Anterior cingulate cortex (tissue), 58 donors: ENCODE measurements around the gene SEPTIN6.

ENCODE experiments used
- DNase-seq, 58 donors: peaks; one replicate each; lab custom pipeline; 2025; lab: John Stamatoyannopoulos, UW

Gene SEPTIN6

DNA sequence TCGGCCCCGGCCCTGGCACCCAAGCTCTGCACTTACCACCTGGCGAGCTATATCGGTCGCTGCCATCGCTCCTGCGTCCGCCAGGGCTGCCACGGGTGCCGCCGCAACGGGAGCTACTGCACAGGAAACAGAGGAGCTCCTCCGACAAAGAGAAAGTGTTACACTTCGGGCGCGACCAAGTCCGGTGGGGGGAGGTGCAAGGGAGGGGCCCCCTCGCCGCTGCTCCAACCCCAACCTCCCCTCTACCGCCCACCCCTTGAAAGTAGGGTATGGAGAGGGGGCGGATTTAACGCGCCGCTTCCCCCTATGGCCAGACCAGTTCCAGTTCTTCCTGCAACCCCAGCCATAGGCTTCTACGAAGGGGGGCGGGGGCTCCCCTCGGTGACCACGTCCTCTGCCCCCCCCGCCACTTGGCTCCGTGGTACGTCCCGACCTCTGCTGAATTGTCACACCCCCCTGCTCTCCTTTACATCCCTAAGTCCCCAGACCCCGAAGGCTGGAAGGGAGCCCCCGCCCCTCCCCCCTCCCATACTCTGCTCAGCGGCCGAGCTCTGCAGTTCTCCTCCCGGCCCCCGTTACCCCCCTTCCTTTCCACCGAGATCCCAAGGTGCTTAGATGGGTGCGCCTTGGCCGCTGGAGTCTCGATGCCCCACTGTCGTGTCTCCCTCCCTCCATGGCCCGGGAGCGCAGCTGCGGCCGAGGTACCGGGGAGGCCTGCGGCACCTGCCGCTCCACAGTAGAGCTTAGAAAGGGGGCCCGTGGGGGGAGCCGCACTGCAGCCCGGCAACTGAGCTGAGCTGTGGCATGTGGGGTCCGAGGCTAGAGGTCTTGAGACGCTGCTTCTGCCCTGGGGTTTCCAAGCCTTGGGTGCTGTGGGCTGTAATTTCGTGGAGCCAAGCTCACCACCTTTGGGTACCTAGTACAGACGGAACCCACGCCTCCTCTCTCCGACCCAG is at the start of gene SEPTIN6:
SEPTIN6 (minus strand) TSS at position 129 of the 956 bp plus-strand sequence; CDS start at position 66, 63 bp downstream.
- DNase-seq: peak in 51 of 58 donors; percentile 1 to 69 (median 26)

DNA sequence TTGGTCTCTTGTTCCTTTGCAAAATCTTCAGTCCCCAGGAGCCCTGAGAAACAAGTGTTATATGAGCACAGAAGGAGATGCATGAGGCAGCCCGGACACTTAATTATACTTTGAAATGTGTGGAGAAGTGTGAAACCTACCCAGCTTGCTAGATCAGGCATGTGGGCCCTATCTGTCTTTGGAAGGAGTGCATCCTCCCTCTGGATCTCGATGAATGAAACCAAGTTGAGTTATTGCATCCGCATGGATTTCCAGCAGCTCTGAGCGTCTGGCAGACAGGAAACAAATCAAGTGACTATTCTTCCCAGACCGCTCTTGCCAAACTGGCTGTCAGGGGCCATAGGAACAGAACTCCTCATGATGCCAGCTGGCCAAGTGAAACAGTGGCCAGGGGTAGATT is 45.8 kb upstream of the SEPTIN6 start:
- DNase-seq: no peak

DNA sequence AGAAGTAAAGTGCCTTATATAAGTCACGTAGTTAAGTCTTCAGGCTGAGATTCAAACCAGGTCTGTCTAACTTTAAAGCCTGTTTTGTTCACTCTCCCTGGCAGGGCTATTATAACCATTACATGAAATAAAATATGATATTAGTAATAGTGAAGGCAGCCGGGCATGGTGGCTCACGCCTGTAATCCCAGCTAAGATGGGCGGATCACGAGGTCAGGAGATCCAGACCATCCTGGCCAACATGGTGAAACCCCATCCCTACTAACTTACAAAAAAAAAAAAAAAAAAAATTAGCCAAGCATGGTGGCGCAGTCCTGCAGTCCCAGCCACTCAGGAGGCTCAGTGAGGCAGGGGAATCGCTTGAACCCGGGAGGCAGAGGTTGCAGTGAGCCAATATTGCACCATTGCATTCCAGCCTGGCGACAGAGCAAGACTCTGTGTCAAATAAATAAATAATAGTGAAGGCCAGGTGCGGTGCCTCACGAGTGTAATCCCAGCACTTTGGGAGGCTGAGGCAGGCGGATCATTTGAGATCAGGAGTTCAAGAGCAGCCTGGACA is 43.3 kb upstream of the SEPTIN6 start:
- no peak for DNase-seq

DNA sequence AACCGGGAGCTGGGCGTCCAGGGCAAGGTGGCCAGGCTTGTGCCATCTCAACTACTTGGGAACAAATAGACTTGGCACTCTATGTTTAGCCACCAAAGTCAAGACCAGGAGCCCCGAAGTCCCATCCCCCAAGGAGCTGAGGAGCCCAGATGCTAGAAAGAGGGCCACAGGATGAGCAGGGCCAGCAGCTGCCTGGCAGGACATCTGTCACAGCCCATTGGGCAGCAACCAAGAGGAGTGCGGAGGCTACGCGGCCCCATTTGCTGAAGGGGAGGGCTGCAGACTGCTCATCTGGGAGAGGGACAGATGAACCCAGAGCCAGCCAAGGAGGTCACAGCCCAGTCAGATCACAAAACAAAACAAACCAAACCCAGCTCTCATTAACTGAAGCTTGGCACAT is 42.5 kb upstream of the SEPTIN6 start:
- peak in 3 of 58 donors; percentile 2 to 4 (median 3) for DNase-seq

DNA sequence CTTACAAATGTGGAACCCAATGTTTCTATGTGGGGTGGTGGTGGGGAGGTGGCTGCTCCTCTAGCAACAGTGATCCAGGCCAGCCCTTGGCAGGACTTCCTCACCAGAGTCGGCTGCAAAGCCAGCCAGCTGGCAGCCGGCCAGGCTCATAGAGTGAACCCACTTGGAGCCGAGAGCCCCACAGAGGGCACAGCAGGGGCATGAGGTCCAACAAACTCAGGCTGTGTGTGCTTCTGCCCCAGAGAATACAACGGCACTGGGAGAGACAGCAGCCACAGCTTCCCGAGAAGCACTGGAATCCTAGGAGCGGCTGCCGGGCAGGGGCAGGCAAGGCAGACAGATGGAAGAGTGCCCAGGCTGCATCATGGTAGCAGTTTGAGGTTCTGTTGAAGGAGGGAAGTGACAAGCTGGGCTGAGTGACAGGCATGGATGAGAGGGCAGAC is 42.0 kb upstream of the SEPTIN6 start:
- peak in 48 of 58 donors; percentile 0 to 62 (median 19) for DNase-seq

DNA sequence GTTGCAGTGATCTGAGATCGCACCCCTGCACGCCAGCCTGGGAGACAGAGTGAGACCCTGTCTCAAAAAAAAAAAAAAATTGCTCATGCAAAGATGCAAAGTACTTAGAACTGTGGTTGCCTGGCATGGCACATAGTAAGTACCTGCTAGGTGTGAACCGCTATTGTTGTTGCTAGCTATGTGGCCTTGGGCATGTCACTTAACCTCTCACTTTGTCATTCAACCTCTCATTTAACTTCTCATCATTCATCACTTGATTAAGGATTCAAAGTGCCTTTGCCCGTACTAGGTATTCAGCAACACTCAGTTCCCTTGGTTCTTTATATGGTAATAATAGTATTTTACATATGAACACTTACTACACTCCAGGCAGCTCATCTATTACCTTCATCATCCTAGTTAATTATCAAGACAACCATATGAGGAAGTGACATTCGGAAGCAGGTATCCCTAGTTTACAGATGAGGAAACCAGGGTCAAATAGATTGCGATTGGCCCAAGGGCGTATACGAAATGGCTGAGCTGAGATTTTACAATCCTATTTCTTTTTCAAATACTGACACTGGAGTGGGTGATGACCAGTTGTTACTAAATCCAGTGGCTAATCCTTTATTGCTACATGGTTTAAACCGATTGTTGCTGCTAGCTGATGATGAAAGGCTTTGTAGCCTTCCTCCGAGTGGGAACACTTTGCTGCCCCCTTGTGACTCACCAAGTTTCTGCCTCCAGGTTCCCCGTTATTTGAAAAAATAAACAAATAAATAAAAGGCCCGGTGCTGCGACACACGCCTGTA is 36.6 kb upstream of the SEPTIN6 start:
- DNase-seq: peak in 24 of 58 donors; percentile 0 to 27 (median 1)

DNA sequence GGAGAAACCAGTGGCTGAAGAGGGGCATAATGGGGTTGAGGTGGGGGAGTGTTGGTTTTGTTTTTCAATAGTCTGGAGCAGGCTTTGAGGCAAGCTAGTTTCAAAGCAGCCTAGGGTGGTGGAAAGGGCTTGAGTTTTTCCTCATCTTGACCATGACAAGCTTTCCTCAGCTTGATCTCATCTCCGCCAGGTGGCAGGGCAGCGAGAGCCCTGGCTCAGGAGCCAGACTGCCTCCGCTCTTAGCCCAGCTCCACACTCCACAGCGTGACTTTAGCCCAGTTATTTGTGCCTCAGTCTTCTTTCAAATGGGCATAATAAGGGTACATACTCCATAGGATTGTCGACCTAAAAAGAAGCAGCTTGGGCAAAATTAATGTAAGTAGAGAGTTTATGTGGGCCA is 35.5 kb upstream of the SEPTIN6 start:
- no peak for DNase-seq

DNA sequence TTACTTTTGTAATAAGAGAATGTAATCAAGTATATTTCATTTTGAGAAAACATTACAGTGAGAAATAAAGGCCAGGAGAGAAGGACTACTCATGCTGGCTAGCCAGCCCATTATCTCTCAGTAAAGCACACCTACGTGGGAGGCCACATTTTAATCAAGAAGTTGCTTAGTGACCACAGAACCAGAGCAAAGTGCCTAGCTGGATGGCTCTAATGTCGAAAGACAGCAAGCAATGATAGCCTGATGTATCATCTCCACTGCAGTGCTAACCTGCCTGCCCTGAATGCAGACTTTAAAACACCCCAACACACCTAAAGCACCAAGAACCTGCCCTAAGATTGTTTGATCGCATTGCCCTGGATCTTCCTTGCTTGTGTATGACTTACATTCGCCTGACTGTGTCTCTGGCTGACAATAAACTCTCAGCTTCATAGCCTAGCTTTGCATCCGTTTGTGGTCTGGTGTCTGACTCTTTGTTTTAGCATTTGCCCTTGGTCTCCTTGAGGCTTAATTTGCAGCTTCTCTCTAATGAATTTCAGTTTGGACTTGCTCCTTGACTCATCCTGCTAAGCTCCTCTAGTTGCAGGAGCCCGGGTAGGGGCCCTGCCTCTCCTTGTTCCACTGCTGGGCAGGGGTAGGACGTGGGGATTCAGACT is 34.1 kb upstream of the SEPTIN6 start:
- DNase-seq: no peak

DNA sequence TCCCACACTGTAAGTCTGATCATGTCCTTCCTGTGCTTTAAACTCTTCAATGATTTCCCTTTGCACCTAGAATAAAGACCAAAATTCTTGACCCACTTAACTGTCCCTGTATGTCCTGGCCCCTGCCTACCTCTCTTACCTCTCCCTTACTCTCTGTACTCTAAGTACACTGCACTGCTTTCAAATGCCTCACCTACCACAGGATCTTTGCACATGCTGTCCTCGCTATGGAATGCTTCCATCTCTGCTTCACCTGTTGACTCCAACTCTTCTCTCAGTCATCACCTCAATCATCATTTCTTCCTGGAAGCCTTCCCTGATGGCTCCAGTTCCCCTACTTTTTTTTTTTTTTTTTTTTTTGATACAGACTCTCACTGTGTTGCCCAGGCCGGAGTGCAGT is 29.0 kb upstream of the SEPTIN6 start:
- no peak for DNase-seq

DNA sequence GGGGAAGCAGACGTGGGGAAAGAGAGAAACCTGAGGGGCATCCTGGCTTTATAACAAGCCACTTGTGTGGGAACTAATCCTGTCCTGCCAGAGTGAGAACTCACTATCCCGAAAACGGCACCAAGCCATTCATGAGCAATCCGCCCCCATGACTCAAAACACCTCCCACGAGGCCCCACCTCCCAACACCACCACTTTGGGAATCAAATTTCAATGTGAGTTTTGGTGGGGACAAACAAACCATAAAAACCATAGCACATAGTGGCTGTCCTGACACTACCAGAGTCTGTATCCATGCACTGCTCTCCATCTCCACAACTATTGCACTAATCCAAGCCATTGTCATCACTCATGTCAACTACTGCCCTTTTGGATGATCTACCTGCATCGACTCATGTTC is 28.5 kb upstream of the SEPTIN6 start:
- no peak for DNase-seq

DNA sequence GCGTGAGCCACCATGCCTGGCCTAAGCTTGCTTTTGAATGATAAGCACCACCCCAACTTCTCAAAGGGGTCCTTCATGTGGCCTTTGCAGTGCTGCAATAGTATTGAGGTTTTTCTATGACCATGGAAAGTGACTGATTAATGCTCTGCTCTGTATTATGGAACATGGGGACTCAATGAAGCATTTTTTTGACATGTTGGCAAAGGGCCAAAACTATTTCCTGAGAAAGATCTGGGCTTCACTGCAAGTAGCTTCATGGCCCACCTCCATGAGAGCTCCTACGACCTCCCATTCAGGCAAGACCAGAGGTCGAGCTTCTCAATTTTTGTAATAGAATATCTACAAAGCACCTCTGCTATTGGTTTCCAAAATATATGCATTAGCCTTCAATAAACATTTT is 16.7 kb upstream of the SEPTIN6 start:
- DNase-seq: no peak

DNA sequence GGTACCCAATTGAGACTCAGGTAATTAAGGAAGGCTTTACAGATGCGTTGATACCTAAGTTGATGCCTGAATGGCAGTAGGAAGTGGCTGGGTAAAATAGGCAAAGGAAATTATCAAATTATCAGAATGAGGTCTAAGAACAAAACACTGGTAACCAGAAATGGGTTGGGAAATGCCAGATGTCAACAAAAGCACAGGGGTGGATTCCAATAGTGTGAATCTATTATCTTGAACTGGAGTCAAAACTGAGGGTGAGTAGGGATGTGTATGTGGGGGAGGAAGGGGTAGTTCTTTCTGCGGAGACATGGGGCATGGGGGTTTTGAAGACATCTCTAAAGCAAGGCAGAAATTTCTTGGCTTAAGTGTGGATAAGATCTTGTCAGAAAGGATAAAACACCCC is 16.0 kb upstream of the SEPTIN6 start:
- no peak for DNase-seq

DNA sequence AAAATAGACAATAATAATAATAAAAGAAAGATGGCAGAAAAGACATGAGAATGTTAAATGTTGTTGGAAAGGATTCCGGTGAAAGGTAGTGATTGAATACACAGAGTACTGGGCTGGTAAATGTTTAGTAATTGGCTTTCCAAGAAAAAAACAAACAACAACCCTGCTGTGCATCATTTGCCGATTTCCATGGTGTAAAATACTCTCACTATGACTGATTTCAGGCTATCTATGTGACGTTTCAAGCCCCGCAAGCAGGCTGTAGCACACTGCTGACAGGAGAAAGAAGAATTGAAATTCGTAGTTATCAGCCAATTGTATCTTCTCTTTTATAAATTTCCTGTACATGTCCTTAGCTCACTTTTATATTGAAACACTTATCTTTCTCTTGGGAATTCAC is 13.6 kb upstream of the SEPTIN6 start:
- no peak for DNase-seq

DNA sequence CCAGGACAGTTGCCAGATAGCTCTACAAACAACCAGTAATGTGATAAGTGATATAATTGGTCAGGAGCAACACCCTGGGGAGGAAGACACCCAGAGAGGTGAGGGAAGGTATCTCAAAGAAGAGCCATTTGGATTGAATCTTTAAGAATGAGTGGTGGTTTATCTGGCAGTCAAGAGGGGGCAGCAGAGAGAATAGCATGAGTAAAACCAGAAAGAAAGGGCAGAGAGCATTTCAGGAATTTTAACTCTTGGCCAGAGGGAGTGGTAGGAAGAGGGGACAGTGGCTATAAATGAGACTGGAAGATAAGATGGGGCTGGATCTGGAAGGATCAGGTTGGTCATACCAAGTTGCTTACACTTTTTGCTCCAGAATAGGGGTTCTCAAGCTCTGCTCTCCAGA is 5.9 kb upstream of the SEPTIN6 start:
- no peak for DNase-seq

DNA sequence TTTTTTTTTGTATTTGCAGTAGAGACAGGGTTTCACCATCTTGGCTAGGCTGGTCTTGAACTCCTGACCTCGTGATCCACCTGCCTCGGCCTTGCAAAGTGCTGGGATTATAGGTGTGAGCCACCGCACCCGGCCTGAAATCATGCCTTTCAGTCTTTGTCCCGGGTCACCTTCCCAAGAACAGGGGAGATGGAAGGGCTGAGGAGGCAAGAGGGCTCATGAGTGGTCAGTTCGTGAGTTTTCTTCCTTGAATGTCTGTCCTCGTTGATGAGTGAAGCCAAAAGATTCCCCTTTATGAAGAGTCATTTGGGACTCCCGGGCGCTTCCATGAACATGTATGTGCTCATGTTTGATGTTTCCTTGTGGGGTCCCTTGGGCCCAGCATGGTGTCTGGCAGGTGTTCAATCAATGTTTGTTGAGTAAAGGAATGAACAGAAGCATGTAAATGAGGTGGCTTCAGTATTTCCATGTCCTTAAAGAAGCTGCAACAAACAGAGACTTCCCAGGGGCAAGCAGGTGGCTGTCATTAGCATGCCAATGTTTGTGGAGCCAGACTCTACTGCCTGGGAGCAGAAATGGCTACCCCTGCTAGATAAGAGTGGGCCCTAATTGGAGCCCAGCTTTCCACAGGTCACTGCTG is 3.4 kb upstream of the SEPTIN6 start:
- DNase-seq: no peak

DNA sequence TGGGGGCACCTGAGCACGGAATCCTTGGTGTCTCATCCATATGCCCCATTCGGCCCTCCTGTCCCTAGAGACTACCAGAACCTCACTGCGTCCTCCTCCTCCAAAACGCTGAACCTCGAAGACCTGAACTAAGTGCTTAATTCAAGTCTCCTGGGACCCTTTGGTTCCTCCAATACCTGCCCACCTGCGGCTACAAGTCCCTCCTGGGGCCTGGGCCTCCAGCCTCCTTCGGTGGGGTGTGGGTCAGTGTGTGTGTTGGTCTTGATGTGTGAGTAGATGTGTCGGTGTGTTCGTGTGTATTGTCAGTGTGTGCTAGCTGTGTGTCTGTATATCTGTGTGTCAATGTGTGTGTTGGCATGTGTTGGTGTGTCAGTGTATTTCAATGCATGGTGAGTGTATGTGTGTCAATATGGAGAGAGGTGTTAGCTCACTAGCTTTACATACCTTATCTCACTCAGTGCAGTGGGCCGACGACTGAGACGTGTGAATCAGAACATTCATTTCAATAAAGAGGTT is 2.6 kb upstream of the SEPTIN6 start:
- no peak for DNase-seq

DNA sequence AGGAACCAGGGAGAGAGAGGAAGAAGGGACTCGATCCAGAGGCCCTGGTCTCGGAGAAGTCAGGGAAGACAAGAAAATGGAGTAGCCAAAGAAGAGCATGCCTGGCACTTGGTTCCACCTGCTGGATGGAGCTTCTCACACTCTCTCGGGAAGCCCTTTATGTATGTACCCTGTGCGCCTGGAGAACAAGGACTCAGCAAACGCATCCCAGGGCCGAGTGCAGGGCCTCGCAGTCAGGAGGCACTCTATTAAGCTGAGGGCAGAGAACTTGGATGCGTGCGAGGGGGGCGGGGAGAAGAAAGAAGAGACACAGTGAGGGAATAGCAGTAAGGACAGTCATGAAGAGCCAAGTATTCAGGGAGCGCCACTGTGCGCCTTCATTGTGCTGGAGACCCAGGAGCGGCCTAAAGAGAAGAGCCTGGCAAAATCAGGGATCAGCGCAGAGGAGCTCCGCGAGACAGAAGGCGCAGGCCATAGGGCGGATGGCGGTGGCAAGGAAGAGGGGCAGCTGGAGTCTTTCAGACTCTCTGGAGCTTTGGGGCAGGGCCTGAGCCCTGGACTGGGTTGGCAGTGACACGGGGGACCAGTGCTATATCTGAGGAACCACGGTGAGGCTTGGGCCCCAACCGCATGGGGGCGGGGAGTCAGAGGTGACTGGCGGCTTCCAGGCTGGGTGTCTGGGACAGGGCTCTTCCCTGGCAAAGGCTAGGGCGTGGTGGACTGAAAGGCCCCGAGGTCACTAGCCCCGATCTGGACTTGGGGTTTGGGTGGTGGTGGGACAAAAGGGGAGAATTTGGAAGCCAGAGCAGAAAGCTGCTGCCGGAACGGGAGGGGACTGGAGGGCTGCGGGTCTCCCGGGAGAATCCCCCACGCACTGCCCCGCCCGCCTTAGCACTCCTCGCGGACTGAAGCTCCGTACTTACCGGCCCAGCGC is 1.9 kb upstream of the SEPTIN6 start:
- DNase-seq: no peak

DNA sequence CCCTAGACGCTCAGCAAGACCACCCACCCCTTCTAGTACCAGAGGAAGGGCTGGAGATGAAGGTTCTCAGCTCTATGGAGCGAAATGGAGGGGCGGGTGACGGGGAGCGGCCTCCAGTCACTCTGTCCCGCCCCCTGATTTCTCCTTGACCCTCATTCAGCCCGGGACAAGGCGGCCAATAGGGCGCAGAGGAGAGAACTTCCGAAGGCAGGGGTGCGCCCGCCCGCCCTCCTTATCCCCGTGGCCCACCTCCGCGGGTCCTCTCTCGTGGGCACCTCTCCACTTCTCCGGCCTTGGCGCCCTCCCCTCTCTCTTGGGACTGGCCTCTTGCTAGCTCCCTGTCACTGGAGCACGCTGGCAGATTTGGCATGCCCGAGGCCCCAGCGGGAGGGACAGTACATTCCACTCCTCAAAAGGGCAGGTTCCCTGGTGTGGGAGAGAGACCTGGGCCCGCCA is 1.1 kb upstream of the SEPTIN6 start:
- DNase-seq: no peak
